ENCODE results near the gene BATF2. TPM values are rescaled to one million over a fixed set of nuclear protein-coding genes. Genes with fewer than 3 reads are reported as not detected.
A peak's percentile ranks its signal among the peaks of the same experiment; 100 is the strongest.

BATF2 gene
- total and polyA plus RNA-seq, 9 of the 15 experiments (the other 6 are each of a cell fraction or from before 2014, with no cell fraction given), result 1.7 to 8.9 (median 6.4) TPM

DNA sequence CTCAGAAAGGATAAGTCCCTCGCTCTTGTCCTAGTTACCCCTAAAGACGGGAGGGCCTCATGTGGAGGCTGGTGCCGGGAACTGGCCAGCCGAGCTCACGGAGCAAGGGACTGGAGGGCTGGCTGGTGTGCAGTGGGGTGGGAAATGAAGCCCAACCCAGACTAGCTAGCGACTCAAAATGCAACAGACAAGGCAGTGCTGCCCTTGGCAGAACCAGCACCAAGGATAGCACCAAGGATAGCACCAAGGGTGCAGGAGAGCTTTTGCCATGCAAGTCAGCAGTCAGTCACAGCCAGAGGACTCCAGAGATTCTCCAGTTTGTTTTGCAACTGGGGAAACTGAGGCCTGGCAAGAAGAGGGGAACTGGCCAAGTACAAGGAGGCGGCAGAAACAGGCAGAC, 6.5 kb upstream of the BATF2 start (continued):
- TF ChIP-seq, protein P1, sequence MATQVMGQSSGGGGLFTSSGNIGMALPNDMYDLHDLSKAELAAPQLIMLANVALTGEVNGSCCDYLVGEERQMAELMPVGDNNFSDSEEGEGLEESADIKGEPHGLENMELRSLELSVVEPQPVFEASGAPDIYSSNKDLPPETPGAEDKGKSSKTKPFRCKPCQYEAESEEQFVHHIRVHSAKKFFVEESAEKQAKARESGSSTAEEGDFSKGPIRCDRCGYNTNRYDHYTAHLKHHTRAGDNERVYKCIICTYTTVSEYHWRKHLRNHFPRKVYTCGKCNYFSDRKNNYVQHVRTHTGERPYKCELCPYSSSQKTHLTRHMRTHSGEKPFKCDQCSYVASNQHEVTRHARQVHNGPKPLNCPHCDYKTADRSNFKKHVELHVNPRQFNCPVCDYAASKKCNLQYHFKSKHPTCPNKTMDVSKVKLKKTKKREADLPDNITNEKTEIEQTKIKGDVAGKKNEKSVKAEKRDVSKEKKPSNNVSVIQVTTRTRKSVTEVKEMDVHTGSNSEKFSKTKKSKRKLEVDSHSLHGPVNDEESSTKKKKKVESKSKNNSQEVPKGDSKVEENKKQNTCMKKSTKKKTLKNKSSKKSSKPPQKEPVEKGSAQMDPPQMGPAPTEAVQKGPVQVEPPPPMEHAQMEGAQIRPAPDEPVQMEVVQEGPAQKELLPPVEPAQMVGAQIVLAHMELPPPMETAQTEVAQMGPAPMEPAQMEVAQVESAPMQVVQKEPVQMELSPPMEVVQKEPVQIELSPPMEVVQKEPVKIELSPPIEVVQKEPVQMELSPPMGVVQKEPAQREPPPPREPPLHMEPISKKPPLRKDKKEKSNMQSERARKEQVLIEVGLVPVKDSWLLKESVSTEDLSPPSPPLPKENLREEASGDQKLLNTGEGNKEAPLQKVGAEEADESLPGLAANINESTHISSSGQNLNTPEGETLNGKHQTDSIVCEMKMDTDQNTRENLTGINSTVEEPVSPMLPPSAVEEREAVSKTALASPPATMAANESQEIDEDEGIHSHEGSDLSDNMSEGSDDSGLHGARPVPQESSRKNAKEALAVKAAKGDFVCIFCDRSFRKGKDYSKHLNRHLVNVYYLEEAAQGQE (IDR thresholded peaks at IDR 0.05; ENCODE audit: borderline replicate concordance), result peak; percentile 94
- TF ChIP-seq, protein P1 (CRISPR knock-in tag; IDR thresholded peaks at IDR 0.05; ENCODE audit: low read depth), result peak; percentile 55; the same call in 1 of the 2 replicates

DNA sequence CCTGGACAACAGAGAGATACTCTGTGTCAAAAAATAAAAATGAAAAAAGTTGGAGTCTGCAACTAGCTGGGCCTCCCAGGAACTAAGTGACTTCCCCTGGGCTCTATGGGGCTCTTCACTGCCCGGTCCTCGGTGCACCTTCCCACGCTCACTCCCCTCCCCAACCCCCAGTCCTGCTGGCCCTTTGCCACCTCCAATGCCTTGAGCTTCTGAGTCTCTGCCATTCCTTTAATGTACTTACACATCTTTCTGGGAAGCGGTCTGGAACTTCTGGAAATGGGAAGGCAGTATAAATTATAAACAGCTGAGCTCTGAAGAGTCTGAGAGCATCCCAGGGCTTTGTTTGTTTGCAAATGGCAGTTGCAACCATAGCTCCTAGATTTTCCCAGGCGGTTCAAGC, 5.9 kb upstream of the BATF2 start:
- peak overlapping the region in 1 of 2 experiments; percentile 61; a peak in 1 of 4 replicates for H3K9ac ChIP-seq (ENCODE audit: insufficient read depth in 1 of 2, low read depth in 2 of 2, low read length in 2 of 2)
- H3K4me3 ChIP-seq, result no peak overlapping the region
- in situ Hi-C loops (cut with MboI) (no loop called here), intact Hi-C loops (cut with micrococcal nuclease) (no loop called here)
- DNase-seq (ENCODE audit: extremely low read depth in 1 of 4, low spot score in 3 of 4) (no peak), ATAC-seq (no peak), FAIRE-seq (no peak)
- no peaks in the 10 kb centered on the region for H3K9me1 ChIP-seq (ENCODE audit: control insufficient read depth, insufficient read depth, low read length)
- H3K36me3 ChIP-seq (ENCODE audit: control insufficient read depth, insufficient read depth, low read length), result no peaks in the 10 kb centered on the region
- ChIA-PET CTCF (ENCODE audit: low intra/inter-chr PET ratio) (no interaction called here), POLR2A (interaction anchor here (0.6 to 1.6 kb wide), 7 partner anchors 9 to 420 kb away, joined by 3 to 8 read pairs (median 4); partner anchors contain the start of genes ARL2, NEAT1 and TM7SF2)
- H4K20me1 ChIP-seq (replicated peaks; ENCODE audit: control insufficient read depth, insufficient read depth, low read length), result no peaks in the 10 kb centered on the region
- H3K27ac ChIP-seq (ENCODE audit: extremely low read depth, low read depth, low read length), result no peak overlapping the region
- TF ChIP-seq STAT5A (IDR thresholded peaks at IDR 0.05; ENCODE audit: borderline replicate concordance, low read length), result no peak
- no peak for TF ChIP-seq CHD1 (IDR thresholded peaks at IDR 0.05; ENCODE audit: low read length)
- TF ChIP-seq MTA2 (IDR thresholded peaks at IDR 0.05; ENCODE audit: low read depth), result no peak
- TF ChIP-seq PRMT5 (CRISPR knock-in tag; IDR thresholded peaks at IDR 0.05), result no peak
- TF ChIP-seq NFIC (IDR thresholded peaks at IDR 0.05), result 0 out of 2 replicates have a peak, but pooled peaks have one; percentile 24
- no peak for TF ChIP-seq MAFK (IDR thresholded peaks at IDR 0.05; ENCODE audit: low read length)
- peaks cover 14 to 20% of the 10 kb centered on the region in 2 experiments; a peak in 4 of 5 replicates for H3K4me1 ChIP-seq (replicated peaks in 1 of 2; ENCODE audit: control insufficient read depth in 2 of 2, insufficient read depth in 2 of 2, low read length in 2 of 2)
- no peak overlapping the region for H2AFZ ChIP-seq (ENCODE audit: low read depth, low read length)
- no peaks in the 10 kb centered on the region for H3K9me3 ChIP-seq (replicated peaks; ENCODE audit: control insufficient read depth, insufficient read depth, low read depth, low read length)
- no TSS peak for BruUV-seq (replicated peaks)
- H3K4me2 ChIP-seq (ENCODE audit: insufficient read depth, low read length), result no peak overlapping the region
- H3K27me3 ChIP-seq (ENCODE audit: control insufficient read depth in 2 of 2, insufficient read depth in 2 of 2, low read length in 2 of 2), result no peaks in the 10 kb centered on the region
- 48% methylated on average over 5 of the region's 5 CpGs for WGBS (ENCODE audit: insufficient coverage, low coverage, missing lambda C conversion rate)
- H3K79me2 ChIP-seq (ENCODE audit: control insufficient read depth, insufficient read depth, low read length), result no peaks in the 10 kb centered on the region
